A673 (cell line): ENCODE results near the gene MAP7D3. TPM values are rescaled to one million over a fixed set of nuclear protein-coding genes. Genes with fewer than 3 reads are reported as not detected.

ENCODE experiments used
- BruUV-seq: library from RNA; stranded (reverse); fragments of 400-500 nt; replicated peaks from 2 replicates; lab custom pipeline; 2021; lab: Mats Ljungman, UMichigan
- CTCF ChIA-PET: fragments of 300-600 bp; sonication (Branson Sonifier 250); formaldehyde crosslinking; loops from one replicate; lab custom pipeline; 2022; ENCODE audit warnings: antibody characterized with exemption; lab: Charles Lee
- POLR2A ChIA-PET: fragments of 300-600 bp; sonication (Branson Sonifier 250); formaldehyde crosslinking; loops from one replicate; lab custom pipeline; 2022; ENCODE audit warnings: antibody characterized with exemption; ENCODE audit not compliant: low non-redundant PET; lab: Charles Lee
- DNase-seq: peaks from one replicate; pipeline ENCODE4 v3.0.0-alpha.2; 2015; ENCODE audit warnings: low spot score
- H3K27ac ChIP-seq: fragments of 200-600 bp; sonication (generic); 2 replicates; pipeline ENCODE4 v1.5.1; 2016; ENCODE audit warnings: mixed run types, low read depth, mild to moderate bottlenecking, mixed read lengths, antibody characterized with exemption, low read length; ENCODE audit not compliant: poor library complexity, severe bottlenecking
- H3K27me3 ChIP-seq: fragments of 200-600 bp; sonication (generic); replicated peaks from 2 replicates; pipeline ENCODE4 v1.6.1; 2017; ENCODE audit warnings: mixed run types, low read depth, mild to moderate bottlenecking, mixed read lengths, antibody characterized with exemption, low read length; ENCODE audit not compliant: insufficient read depth, poor library complexity
- H3K36me3 ChIP-seq: fragments of 200-600 bp; sonication (generic); 2 replicates; pipeline ENCODE4 v1.6.1; 2016; ENCODE audit warnings: mixed run types, mild to moderate bottlenecking, mixed read lengths, antibody characterized with exemption, low read length; ENCODE audit not compliant: insufficient read depth, poor library complexity, severe bottlenecking
- H3K4me1 ChIP-seq: fragments of 200-600 bp; sonication (generic); 2 replicates; pipeline ENCODE4 v1.6.1; 2017; ENCODE audit warnings: mixed run types, mild to moderate bottlenecking, mixed read lengths, antibody characterized with exemption, low read length; ENCODE audit not compliant: insufficient read depth, poor library complexity, severe bottlenecking
- H3K4me3 ChIP-seq: fragments of 200-600 bp; sonication (generic); 2 replicates; pipeline ENCODE4 v1.5.1; 2016; ENCODE audit warnings: low read depth, mixed run types, mild to moderate bottlenecking, mixed read lengths, low read length; ENCODE audit not compliant: poor library complexity, severe bottlenecking
- H3K9me3 ChIP-seq: fragments of 200-600 bp; sonication (generic); 2 replicates; pipeline ENCODE4 v1.6.1; 2016; ENCODE audit warnings: mixed run types, low read depth, mild to moderate bottlenecking, mixed read lengths, antibody characterized with exemption, low read length; ENCODE audit not compliant: poor library complexity, severe bottlenecking
- CTCF ChIP-seq: fragments of 300-800, 200-600 bp; sonication (generic); conservative IDR thresholded peaks from 2 replicates; pipeline ENCODE4 v1.5.1; 2017; ENCODE audit warnings: low read depth, mild to moderate bottlenecking, antibody characterized with exemption, low read length, moderate library complexity, mixed read lengths
- EZH2 ChIP-seq: fragments of 200-600 bp; sonication (generic); IDR thresholded peaks from 2 replicates; pipeline ENCODE4 v1.6.1; 2017; ENCODE audit warnings: borderline replicate concordance, low read depth, mild to moderate bottlenecking, mixed read lengths, antibody characterized with exemption, low read length; ENCODE audit not compliant: poor library complexity, severe bottlenecking
- intact Hi-C: fragments of 100-400 bp; cut with micrococcal nuclease; formaldehyde crosslinking; loops from one replicate; pipeline ENCODE4 v1.10.0; 2022; ENCODE audit not compliant: unreplicated experiment
- total RNA-seq: library from RNA; stranded (reverse); gene quantifications from 2 replicates; pipeline ENCODE4 v1.2.3, GENCODE V29; 2021

MAP7D3 gene
- total RNA-seq, 1 experiment from 2014 or later, result 12.9 TPM

- DNase-seq, result no peak
- BruUV-seq, result no TSS peak
- intact Hi-C loops, result no loop called here
- Histone ChIP-seq H3K4me1 (peaks cover under 1% of the 10 kb centered on the region), H3K27me3 (no peaks in the 10 kb centered on the region), H3K36me3 (no peaks in the 10 kb centered on the region), H3K4me3 (no peak overlapping the region), H3K27ac (no peak overlapping the region), H3K9me3 (no peaks in the 10 kb centered on the region)
- ChIA-PET CTCF (interaction anchor here (1.1 kb wide), 1 partner anchor 181 kb away, joined by 21 read pairs; no protein-coding TSS in a partner anchor), POLR2A (no interaction called here)
- no peak for TF ChIP-seq CTCF
- no peak for TF ChIP-seq EZH2
Measured at GRCh38 chrX:136209751-136210150, 41.4 kb downstream of the MAP7D3 start.

DNA sequence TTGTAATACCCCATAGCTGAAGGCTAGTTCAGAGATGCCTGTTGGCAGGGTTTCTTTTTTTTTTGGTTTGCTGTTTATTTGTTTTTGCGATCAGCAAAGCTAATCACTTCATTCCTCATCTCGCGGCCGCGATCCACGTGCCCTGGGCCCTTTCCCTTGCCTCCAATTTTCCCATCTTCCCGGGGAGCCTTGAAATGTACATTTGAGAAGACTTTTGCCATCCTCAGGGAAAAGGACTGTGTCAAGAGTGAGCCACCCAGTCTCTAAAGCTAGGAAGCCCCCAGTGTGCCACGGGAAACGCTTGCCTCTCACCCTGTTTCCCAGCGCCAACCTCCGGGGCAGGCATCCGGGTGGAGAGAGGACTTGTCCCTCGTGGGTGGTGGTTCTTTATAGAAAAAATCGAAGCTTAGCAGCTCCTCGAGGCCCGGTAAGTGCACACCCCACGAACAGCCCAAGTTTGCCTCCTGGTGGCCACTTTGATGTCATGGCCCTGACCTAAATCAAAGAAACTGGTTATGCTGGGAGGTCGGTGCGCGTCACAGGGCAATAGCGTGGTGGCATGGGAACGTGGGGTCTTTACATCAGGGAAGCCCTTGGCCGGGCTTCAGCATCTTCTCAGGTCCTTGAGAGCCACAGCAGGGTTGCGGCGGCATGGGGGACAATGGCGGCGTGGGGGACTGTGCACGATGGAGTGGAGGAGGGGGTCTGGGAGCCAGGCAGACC lies 42.0 kb downstream of the MAP7D3 start:
- no peaks in the 10 kb centered on the region for H3K27me3 ChIP-seq
- peaks cover 5% of the 10 kb centered on the region for H3K4me1 ChIP-seq
- ChIA-PET CTCF (interaction anchor here (1.1 kb wide), 1 partner anchor 180 kb away, joined by 21 read pairs; no protein-coding TSS in a partner anchor), POLR2A (no interaction called here)
- intact Hi-C loops, result no loop called here
- no peak overlapping the region for H3K4me3 ChIP-seq
- H3K36me3 ChIP-seq, result no peaks in the 10 kb centered on the region
- no peaks in the 10 kb centered on the region for H3K9me3 ChIP-seq
- BruUV-seq, result no TSS peak
- peak; percentile 49 for DNase-seq
- peak; percentile 62 for TF ChIP-seq CTCF
- no peak for TF ChIP-seq EZH2
- H3K27ac ChIP-seq, result no peak overlapping the region

- no TSS peak for BruUV-seq
- H3K36me3 ChIP-seq, result no peaks in the 10 kb centered on the region
- POLR2A ChIA-PET, result no interaction called here
- intact Hi-C loops, result no loop called here
- CTCF ChIA-PET, result interaction anchor here (0.5 kb wide), 1 partner anchor 171 kb away, joined by 3 read pairs; no protein-coding TSS in a partner anchor
- TF ChIP-seq EZH2 (no peak), CTCF (no peak)
- no peak for DNase-seq
- H3K27ac ChIP-seq, result no peak overlapping the region
- H3K9me3 ChIP-seq, result no peaks in the 10 kb centered on the region
- H3K27me3 ChIP-seq, result no peaks in the 10 kb centered on the region
- H3K4me3 ChIP-seq, result no peak overlapping the region
- peaks cover 9% of the 10 kb centered on the region for H3K4me1 ChIP-seq
Measured at GRCh38 chrX:136207546-136207945, 43.7 kb downstream of the MAP7D3 start.
